ENCODE measurements around the gene NOS1AP. TPM values are rescaled to one million over a fixed set of nuclear protein-coding genes. Genes with fewer than 3 reads are reported as not detected.

NOS1AP gene
- polyA plus RNA-seq, 4 donors, result 0.89 to 2.1 (median 1.7) TPM

DNA sequence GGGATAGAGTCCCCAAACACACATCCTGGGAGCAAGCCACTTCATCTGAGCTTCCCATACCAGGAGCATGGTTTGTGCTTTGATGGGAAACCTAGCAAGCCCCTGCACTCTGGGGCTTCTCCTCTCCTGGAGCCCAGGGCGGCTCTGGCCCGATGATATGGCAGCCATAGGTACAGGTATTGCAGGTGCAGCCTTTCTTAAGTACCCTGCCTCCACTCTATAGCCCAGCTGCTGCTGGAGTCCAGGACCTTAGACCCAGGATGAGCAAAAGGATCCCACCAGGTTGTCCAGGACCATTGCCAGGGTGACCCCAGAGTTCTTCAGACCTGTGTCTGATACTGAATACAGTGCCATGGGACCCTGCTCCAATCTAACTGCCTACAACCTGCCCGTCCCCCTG lies 316.2 kb downstream of the NOS1AP start:
- H3K27me3 ChIP-seq (ENCODE audit: control insufficient read depth in 3 of 3, insufficient read depth in 3 of 3, low read length in 3 of 3), result no peaks in the 10 kb centered on the region
- peaks cover 0 to 6% of the 10 kb centered on the region in 2 donors for H3K9me3 ChIP-seq (ENCODE audit: control insufficient read depth in 2 of 2, insufficient read depth in 1 of 2, low read depth in 1 of 2, low read length in 1 of 2)
- peaks cover 0 to 36% (median 5%) of the 10 kb centered on the region in 3 donors for H3K36me3 ChIP-seq (ENCODE audit: control insufficient read depth in 3 of 3, insufficient read depth in 2 of 3, low read depth in 1 of 3, low read length in 3 of 3)
- H3K27ac ChIP-seq (ENCODE audit: low read depth in 1 of 3, low read length in 2 of 3), result no peak overlapping the region
- WGBS, 3 donors, result 75 to 95% (median 76%) methylated on average over 3 of the region's 3 CpGs
- no peak overlapping the region for H3K4me3 ChIP-seq (ENCODE audit: low read depth in 1 of 3, low read length in 3 of 3)
- no peak for FAIRE-seq
- peaks cover 3 to 47% (median 16%) of the 10 kb centered on the region in 3 donors for H3K4me1 ChIP-seq (ENCODE audit: control insufficient read depth in 3 of 3, insufficient read depth in 2 of 3, low read depth in 1 of 3, low read length in 2 of 3)
- DNase-seq, result no peak

DNA sequence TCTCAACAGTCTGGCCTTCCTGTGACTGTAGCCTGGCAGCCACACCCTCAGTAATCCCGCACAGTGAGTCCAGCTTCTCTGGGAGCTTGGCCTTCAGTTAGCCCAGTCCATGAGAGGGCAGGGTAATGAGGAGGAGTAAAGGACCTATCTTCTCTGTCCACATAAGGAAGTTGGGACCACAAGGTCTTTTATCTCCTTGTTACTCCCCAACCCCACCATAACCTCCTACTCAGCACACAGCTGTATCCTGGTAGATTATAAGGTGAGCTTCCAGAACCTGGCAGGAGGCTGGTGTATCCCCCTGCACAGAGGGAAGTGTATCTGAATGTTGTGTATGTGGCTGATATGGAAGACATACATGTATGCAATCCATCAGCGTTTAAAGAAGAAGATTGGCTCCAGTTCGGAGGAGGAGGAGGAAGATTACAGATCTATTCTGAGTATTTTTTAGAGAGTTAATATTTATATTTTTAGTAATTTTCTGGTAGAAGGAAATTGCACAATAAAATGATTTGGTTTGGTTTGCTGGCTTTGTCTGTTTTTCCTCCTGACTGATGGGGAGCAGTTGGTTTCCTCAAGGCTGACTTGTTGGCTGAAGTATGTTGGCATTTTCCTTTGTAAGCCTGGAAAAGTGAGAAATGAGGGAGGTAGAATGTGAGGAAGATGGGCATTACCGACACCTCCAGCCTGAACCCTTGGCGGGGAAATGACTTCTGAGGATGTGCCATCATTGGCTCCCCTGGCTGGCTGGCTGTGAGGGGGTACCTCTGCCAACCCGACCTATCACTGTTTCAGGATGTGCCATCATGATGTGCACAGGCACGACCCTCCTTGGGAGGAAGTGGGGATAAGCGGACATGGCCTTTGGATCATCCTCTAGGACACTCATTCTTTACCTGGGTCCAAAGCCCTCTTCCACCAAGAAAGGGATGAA lies 317.1 kb downstream of the NOS1AP start:
- WGBS, 3 donors, result 80 to 82% (median 80%) methylated on average over 8 of the region's 8 CpGs
- FAIRE-seq, result no peak

DNA sequence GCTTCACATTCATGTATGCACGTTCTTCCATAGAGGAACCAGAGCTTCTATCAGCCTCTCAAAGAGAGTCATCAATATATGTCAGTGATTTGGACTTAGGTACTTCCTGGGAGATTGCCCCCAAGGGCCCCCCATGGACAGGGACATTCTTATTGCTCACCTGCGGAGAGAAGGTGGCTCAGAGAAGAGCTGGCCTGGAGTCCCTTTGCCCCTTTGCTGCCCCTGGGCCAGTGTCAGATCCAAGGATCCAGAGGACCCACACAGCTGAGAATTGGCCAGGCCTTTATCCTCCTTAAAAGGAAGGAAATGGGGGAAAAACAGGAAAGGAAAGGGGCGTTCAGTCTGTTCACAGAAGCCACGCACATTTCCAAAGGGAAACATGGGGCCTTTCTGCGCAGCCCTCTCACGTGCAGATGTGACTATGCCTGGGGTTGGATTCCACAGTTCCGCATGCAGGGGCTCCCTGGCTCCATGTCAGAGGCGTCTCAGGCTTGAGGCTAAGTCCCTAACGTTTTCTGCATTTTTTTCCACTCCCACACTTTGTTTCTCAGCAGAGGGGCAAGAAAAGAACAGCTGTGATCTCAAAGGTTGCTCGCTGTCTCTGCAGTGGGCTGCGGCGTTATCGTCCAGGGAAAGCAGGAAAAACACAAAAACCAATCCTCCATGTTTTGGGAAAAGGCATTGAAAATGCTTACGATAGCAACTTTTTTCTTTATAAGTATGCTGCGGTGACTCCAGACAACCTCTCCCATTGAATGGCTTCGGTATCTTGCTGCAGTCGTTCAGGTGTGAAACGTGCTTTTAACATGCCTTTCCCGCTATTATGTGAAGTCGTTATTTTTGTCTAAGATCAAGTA lies 318.0 kb downstream of the NOS1AP start:
- WGBS, 3 donors, result 83 to 90% (median 88%) methylated on average over 20 of the region's 20 CpGs
- no peak for DNase-seq
- no peak for FAIRE-seq
- H3K36me3 ChIP-seq (ENCODE audit: control insufficient read depth in 3 of 3, insufficient read depth in 2 of 3, low read depth in 1 of 3, low read length in 3 of 3), result peaks cover 0 to 36% (median 5%) of the 10 kb centered on the region in 3 donors
- no peaks in the 10 kb centered on the region for H3K27me3 ChIP-seq (ENCODE audit: control insufficient read depth in 3 of 3, insufficient read depth in 3 of 3, low read length in 3 of 3)
- no peak overlapping the region for H3K4me3 ChIP-seq (ENCODE audit: low read depth in 1 of 3, low read length in 3 of 3)
- no peaks in the 10 kb centered on the region for H3K9me3 ChIP-seq (ENCODE audit: control insufficient read depth in 2 of 2, insufficient read depth in 1 of 2, low read depth in 1 of 2, low read length in 1 of 2)
- H3K4me1 ChIP-seq (ENCODE audit: control insufficient read depth in 3 of 3, insufficient read depth in 2 of 3, low read depth in 1 of 3, low read length in 2 of 3), result peaks cover 3 to 40% (median 15%) of the 10 kb centered on the region in 3 donors
- H3K27ac ChIP-seq (ENCODE audit: low read depth in 1 of 3, low read length in 2 of 3), result no peak overlapping the region

More for the DNA sequence above, 317.1 kb downstream of the NOS1AP start:
- H3K36me3 ChIP-seq (ENCODE audit: control insufficient read depth in 3 of 3, insufficient read depth in 2 of 3, low read depth in 1 of 3, low read length in 3 of 3), result peaks cover 0 to 36% (median 5%) of the 10 kb centered on the region in 3 donors
- H3K4me1 ChIP-seq (ENCODE audit: control insufficient read depth in 3 of 3, insufficient read depth in 2 of 3, low read depth in 1 of 3, low read length in 2 of 3), result peaks cover 3 to 46% (median 12%) of the 10 kb centered on the region in 3 donors
- H3K27me3 ChIP-seq (ENCODE audit: control insufficient read depth in 3 of 3, insufficient read depth in 3 of 3, low read length in 3 of 3), result no peaks in the 10 kb centered on the region
- no peak overlapping the region for H3K27ac ChIP-seq (ENCODE audit: low read depth in 1 of 3, low read length in 2 of 3)
- H3K9me3 ChIP-seq (ENCODE audit: control insufficient read depth in 2 of 2, insufficient read depth in 1 of 2, low read depth in 1 of 2, low read length in 1 of 2), result no peaks in the 10 kb centered on the region
- no peak overlapping the region for H3K4me3 ChIP-seq (ENCODE audit: low read depth in 1 of 3, low read length in 3 of 3)
- DNase-seq, result peak in 1 of 2 donors; percentile 51

DNA sequence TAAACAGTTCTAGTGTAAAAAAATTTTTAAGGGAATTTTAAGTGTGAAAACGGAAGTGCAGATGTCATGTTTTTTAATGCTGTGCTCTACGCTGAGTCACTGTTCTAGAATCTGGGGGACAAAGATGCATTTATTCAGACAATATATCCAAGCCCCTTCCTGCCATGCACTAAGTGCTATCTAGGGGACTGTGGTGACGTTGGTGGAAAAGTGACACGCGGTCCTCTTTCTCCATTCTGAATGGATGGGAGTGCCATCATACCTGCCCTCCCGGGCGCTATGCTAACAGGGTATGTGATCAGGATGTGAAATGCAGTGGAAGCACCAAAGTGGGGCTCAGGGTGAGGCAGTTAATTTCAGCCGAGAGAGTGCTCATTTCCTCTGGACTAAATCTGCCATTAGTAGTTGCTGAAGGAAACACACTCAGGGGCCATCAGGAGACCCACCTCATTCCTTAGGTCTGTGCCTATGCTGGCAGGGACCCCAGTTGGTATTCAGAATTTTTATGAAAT lies 318.6 kb downstream of the NOS1AP start:
- FAIRE-seq (no peak), DNase-seq (no peak)
- no peaks in the 10 kb centered on the region for H3K27me3 ChIP-seq (ENCODE audit: control insufficient read depth in 3 of 3, insufficient read depth in 3 of 3, low read length in 3 of 3)
- H3K4me1 ChIP-seq (ENCODE audit: control insufficient read depth in 3 of 3, insufficient read depth in 2 of 3, low read depth in 1 of 3, low read length in 2 of 3), result peaks cover 0 to 33% (median 10%) of the 10 kb centered on the region in 3 donors
- H3K9me3 ChIP-seq (ENCODE audit: control insufficient read depth in 2 of 2, insufficient read depth in 1 of 2, low read depth in 1 of 2, low read length in 1 of 2), result no peaks in the 10 kb centered on the region
- 85 to 96% (median 93%) methylated on average over 8 of the region's 8 CpGs for WGBS, 3 donors
- H3K36me3 ChIP-seq (ENCODE audit: control insufficient read depth in 3 of 3, insufficient read depth in 2 of 3, low read depth in 1 of 3, low read length in 3 of 3), result peaks cover 0 to 32% (median 5%) of the 10 kb centered on the region in 3 donors
- no peak overlapping the region for H3K4me3 ChIP-seq (ENCODE audit: low read depth in 1 of 3, low read length in 3 of 3)
- no peak overlapping the region for H3K27ac ChIP-seq (ENCODE audit: low read depth in 1 of 3, low read length in 2 of 3)

DNA sequence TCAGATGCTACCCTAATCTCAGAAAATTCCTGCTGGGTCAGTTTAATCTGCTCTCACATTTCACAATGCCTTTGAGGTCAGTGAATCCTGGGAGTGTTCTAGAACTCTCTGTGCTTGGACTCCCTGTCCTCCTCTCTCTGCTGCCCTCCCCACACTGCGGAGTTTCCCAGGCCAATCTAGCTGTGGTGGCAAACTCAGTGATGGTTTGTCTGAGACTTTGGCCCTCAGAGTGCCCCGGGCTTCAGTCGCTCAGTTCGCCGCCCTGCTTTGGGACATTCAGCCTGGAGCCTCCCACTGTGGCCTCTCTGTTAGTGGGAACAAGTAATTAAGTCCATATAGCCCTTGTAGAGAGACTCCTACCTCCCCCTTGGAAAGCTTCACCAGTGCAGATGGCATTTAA lies 319.1 kb downstream of the NOS1AP start:
- Histone ChIP-seq H3K27me3 (ENCODE audit: control insufficient read depth in 3 of 3, insufficient read depth in 3 of 3, low read length in 3 of 3) (no peaks in the 10 kb centered on the region), H3K4me3 (ENCODE audit: low read depth in 1 of 3, low read length in 3 of 3) (no peak overlapping the region), H3K9me3 (ENCODE audit: control insufficient read depth in 2 of 2, insufficient read depth in 1 of 2, low read depth in 1 of 2, low read length in 1 of 2) (no peaks in the 10 kb centered on the region), H3K27ac (ENCODE audit: low read depth in 1 of 3, low read length in 2 of 3) (peak overlapping the region in 1 of 3 donors; percentile 44), H3K36me3 (ENCODE audit: control insufficient read depth in 3 of 3, insufficient read depth in 2 of 3, low read depth in 1 of 3, low read length in 3 of 3) (peaks cover 0 to 27% (median 5%) of the 10 kb centered on the region in 3 donors), H3K4me1 (ENCODE audit: control insufficient read depth in 3 of 3, insufficient read depth in 2 of 3, low read depth in 1 of 3, low read length in 2 of 3) (peaks cover 0 to 29% (median 10%) of the 10 kb centered on the region in 3 donors)
- DNase-seq, result peak in 1 of 2 donors; percentile 79
- 44 to 75% (median 57%) methylated on average over 5 of the region's 5 CpGs for WGBS, 3 donors
- FAIRE-seq, result no peak

DNA sequence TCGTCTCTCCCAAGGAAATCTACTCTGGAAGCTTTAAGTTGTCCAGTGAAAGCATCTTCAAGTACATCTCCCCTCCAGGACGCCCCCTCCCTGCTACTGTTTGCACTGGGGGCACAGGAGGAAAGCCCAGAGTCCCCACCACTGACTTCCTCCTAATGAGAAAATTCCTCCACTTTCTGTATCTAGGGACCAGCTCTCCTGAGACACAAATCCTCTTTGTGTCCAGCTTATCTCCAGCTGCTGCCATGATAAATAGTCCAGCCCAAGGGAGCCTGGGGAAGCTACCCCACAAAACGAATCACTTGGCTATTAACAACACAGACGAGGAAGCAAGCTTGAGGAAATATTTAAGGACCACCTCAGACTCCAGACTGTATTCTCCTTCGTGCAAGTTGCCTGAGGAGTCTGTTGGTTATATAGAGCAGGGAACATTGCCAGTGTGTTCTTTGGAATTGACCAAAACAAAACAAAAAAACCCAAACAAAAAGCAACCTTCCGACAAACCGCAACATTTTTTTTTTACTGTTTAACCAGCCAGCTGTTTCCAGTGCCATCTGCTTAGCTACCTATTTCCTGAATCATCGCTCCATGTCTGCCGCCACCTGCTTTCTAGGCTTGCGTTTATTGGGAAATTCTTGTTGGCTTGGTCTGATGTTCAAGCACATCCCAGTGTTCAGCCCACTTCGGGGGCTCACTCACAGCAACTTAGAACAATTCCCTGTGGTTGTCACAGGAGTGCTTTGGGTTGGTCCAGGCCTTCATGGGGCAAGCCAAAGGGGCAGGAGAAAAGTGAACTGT lies 319.7 kb downstream of the NOS1AP start:
- Histone ChIP-seq H3K36me3 (ENCODE audit: control insufficient read depth in 3 of 3, insufficient read depth in 2 of 3, low read depth in 1 of 3, low read length in 3 of 3) (peaks cover 0 to 21% (median 5%) of the 10 kb centered on the region in 3 donors), H3K27ac (ENCODE audit: low read depth in 1 of 3, low read length in 2 of 3) (peak overlapping the region in 1 of 3 donors; percentile 44), H3K9me3 (ENCODE audit: control insufficient read depth in 2 of 2, insufficient read depth in 1 of 2, low read depth in 1 of 2, low read length in 1 of 2) (no peaks in the 10 kb centered on the region), H3K4me1 (ENCODE audit: control insufficient read depth in 3 of 3, insufficient read depth in 2 of 3, low read depth in 1 of 3, low read length in 2 of 3) (peaks cover 0 to 29% (median 9%) of the 10 kb centered on the region in 3 donors), H3K27me3 (ENCODE audit: control insufficient read depth in 3 of 3, insufficient read depth in 3 of 3, low read length in 3 of 3) (no peaks in the 10 kb centered on the region), H3K4me3 (ENCODE audit: low read depth in 1 of 3, low read length in 3 of 3) (no peak overlapping the region)
- 16 to 28% (median 23%) methylated on average over 11 of the region's 11 CpGs for WGBS, 3 donors
- DNase-seq (peak; percentile 32 to 45), FAIRE-seq (no peak)

DNA sequence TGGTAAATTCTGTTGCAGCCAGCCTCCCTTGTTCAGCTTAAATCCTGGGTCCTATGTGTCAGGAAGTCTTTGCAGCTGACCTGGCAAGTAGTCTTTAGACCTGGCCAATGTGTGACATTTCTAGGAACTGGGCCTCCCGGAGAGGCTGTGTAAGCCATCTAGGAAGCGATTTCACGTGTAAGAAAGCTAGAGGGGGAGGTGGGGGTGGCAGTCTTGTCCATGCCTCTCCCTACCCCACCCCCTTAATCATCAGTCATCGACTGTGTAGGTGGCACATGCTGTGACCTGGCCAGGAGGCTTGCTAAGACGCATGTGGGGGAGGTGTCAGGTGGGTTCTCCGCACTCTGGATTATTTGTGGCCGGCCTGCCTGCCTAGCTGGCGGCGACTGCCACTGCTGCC lies 320.5 kb downstream of the NOS1AP start:
- 80 to 83% (median 81%) methylated on average over 9 of the region's 9 CpGs for WGBS, 3 donors
- Histone ChIP-seq H3K4me3 (ENCODE audit: low read depth in 1 of 3, low read length in 3 of 3) (no peak overlapping the region), H3K27me3 (ENCODE audit: control insufficient read depth in 3 of 3, insufficient read depth in 3 of 3, low read length in 3 of 3) (no peaks in the 10 kb centered on the region), H3K9me3 (ENCODE audit: control insufficient read depth in 2 of 2, insufficient read depth in 1 of 2, low read depth in 1 of 2, low read length in 1 of 2) (no peaks in the 10 kb centered on the region), H3K4me1 (ENCODE audit: control insufficient read depth in 3 of 3, insufficient read depth in 2 of 3, low read depth in 1 of 3, low read length in 2 of 3) (peaks cover 0 to 29% (median 7%) of the 10 kb centered on the region in 3 donors), H3K36me3 (ENCODE audit: control insufficient read depth in 3 of 3, insufficient read depth in 2 of 3, low read depth in 1 of 3, low read length in 3 of 3) (peaks cover 0 to 13% (median 0%) of the 10 kb centered on the region in 3 donors), H3K27ac (ENCODE audit: low read depth in 1 of 3, low read length in 2 of 3) (peak overlapping the region in 1 of 3 donors; percentile 44)
- FAIRE-seq (no peak), DNase-seq (peak in 1 of 2 donors; percentile 73)
